HUES48 (cell line): ENCODE measurements around the gene ZNF48.

Experiments used
- H3K27ac ChIP-seq: one replicate; pipeline ENCODE4 v1.7.0; 2013; ENCODE audit warnings: low read depth, low read length, inconsistent platforms
- H3K27me3 ChIP-seq: 2 replicates; pipeline ENCODE4 v1.6.1; 2013; ENCODE audit warnings: mild to moderate bottlenecking, low read length; ENCODE audit not compliant: control insufficient read depth, insufficient read depth
- H3K36me3 ChIP-seq: 2 replicates; pipeline ENCODE4 v1.6.1; 2013; ENCODE audit warnings: low read length; ENCODE audit not compliant: control insufficient read depth, insufficient read depth
- H3K4me1 ChIP-seq: 2 replicates; pipeline ENCODE4 v1.6.1; 2013; ENCODE audit warnings: mild to moderate bottlenecking, low read length; ENCODE audit not compliant: control insufficient read depth, insufficient read depth
- H3K4me3 ChIP-seq: 2 replicates; pipeline ENCODE4 v1.5.1; 2013; ENCODE audit warnings: mild to moderate bottlenecking, low read depth, low read length
- H3K9ac ChIP-seq: 2 replicates; pipeline ENCODE4 v1.6.1; 2013; ENCODE audit warnings: mild to moderate bottlenecking, low read depth, low read length, moderate library complexity
- H3K9me3 ChIP-seq: 2 replicates; pipeline ENCODE4 v1.6.1; 2013; ENCODE audit warnings: low read length; ENCODE audit not compliant: control insufficient read depth, insufficient read depth

ZNF48 gene

DNA sequence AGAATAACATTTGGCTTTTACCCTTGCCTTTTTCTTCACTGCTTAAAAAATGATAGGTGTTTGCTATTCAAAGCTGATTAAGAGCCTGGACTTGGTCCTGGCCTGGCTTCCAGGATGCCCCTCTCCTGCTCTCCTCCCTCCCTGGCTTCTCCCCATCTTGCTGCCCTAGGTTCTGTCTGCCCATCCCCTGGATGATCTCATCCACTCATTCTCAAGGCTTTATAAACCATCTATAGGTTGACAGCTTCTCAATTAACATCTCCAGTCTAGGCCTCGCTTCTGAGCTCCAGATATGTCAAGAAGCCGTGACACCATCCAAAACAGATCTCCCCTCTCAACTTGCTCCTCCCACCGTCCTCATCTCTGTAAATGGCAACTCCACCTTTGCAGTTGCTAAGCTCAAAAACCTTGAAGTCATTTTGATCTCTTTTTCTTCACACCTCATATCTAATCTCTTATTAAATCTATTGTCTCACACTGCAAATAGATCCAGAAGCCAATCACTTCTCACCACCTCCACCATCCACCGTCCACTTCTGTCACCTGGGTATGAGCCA lies 20.9 kb downstream of the ZNF48 start:
- Histone ChIP-seq H3K27ac (no peak overlapping the region), H3K27me3 (no peaks in the 10 kb centered on the region), H3K9ac (no peak overlapping the region), H3K36me3 (peaks cover 43% of the 10 kb centered on the region), H3K4me3 (no peak overlapping the region), H3K4me1 (peaks cover 5% of the 10 kb centered on the region), H3K9me3 (no peaks in the 10 kb centered on the region)

DNA sequence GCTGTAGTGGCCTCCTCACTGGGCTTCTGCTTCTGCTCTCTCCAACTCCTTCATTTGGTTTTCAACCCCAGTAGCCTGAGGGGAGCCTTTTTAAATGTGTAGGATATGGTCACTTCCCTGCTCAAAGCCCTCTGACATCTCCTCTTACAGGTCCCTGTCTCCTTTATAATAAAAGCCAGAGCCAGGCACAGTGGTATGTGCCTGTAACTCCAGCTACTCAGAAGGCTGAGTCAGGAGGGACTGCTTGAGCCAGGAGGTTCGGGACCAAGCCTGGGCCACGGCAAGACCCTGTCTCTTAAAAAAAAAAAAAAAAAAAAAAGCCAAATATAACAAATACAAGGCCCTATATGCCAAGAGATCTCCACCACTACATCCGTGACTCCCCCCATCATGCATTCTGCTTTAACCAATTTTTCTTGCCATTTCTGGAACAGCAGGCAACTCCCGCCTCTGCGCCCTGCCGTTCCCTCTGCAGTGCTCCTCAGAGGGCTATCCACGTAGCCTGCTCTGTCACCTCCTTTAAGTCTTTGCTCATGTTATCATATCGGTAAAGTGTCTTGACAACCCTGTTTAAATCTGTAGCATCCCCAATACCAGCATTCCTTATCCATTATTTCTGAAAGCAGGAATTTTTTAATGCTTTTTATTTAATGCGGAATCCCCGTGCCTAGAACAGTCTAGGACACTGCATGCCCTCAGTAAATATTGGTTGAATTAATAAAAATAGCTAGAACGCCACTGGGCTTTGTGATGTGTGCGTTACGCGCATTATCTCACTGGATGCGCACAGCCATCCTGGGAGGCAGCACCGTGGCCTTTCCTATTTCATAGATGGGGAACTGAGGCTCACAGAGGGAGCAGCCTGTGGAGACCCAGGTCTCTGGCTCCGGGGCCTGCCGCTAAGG lies 21.7 kb downstream of the ZNF48 start:
- H3K9ac ChIP-seq: peak overlapping the region; percentile 39; the same call in 1 of the 2 replicates
- H3K4me3 ChIP-seq: peak overlapping the region; percentile 62
- H3K27ac ChIP-seq: peak overlapping the region; percentile 76
- H3K27me3 ChIP-seq: no peaks in the 10 kb centered on the region
- H3K36me3 ChIP-seq: peaks cover 42% of the 10 kb centered on the region
- H3K4me1 ChIP-seq: peaks cover 5% of the 10 kb centered on the region
- no peaks in the 10 kb centered on the region for H3K9me3 ChIP-seq

DNA sequence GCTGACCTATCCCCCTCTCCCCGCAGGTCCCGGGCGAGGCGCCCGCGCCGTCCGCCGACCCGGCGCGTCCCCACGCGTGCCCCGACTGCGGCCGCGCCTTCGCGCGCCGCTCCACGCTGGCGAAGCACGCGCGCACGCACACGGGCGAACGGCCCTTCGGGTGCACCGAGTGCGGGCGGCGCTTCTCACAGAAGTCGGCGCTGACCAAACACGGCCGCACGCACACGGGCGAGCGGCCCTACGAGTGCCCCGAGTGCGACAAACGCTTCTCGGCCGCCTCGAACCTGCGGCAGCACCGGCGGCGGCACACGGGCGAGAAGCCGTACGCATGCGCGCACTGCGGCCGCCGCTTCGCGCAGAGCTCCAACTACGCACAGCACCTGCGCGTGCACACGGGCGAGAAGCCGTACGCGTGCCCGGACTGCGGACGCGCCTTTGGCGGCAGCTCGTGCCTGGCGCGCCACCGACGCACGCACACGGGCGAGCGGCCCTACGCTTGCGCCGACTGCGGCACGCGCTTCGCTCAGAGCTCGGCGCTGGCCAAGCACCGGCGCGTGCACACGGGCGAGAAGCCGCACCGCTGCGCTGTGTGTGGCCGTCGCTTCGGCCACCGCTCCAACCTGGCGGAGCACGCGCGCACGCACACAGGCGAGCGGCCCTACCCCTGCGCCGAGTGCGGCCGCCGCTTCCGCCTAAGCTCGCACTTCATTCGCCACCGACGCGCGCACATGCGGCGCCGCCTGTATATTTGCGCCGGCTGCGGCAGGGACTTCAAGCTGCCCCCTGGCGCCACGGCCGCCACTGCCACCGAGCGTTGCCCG lies 22.5 kb downstream of the ZNF48 start:
- Histone ChIP-seq H3K27me3 (no peaks in the 10 kb centered on the region), H3K9ac (peak overlapping the region; percentile 39; the same call in 1 of the 2 replicates), H3K4me3 (peak overlapping the region; percentile 62), H3K36me3 (peaks cover 42% of the 10 kb centered on the region), H3K27ac (peak overlapping the region; percentile 76), H3K9me3 (no peaks in the 10 kb centered on the region), H3K4me1 (peaks cover 5% of the 10 kb centered on the region)

DNA sequence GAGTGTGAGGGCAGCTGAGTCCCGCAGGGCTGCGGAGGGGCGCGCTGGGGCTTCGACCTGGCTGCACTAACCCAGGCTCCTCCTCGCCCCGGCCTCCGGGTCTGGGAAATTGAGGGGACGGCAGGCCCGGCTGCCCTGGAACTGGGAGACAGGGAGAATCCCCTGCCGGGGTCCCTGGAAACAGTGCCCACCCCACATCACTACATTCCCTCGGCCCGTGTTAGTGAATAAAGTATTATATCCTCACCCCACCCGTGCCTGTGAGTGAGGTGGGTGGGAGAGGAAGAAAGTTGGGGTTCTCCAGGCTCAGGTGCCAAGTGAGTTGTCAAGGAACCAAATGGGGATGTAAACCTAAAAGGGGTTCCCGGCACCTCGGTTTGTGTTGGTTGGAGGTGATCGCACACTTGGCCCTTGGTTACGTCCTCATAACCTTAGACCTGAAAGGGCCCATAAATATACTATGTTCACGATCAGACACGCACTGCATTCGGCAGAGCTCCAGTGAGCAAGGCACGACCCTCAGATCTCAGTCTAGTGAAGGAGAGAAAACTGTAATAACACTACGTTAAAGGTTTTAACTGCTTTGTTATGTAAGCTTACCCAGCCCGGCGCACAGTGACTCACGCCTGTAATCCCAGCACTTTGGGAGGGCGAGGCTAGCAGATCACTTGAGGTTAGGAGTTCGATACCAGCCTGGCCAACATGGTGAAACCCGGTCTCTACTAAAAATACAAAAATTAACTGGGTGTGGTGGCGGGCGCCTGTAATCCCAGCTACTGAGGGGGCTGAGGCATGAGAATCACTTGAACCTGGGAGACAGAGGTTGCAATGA lies 23.3 kb downstream of the ZNF48 start:
- Histone ChIP-seq H3K9ac (no peak overlapping the region; the same call in 1 of the 2 replicates), H3K27ac (peak overlapping the region; percentile 76), H3K27me3 (no peaks in the 10 kb centered on the region), H3K4me3 (peak overlapping the region; percentile 62), H3K4me1 (peaks cover 5% of the 10 kb centered on the region), H3K36me3 (peaks cover 38% of the 10 kb centered on the region), H3K9me3 (no peaks in the 10 kb centered on the region)

DNA sequence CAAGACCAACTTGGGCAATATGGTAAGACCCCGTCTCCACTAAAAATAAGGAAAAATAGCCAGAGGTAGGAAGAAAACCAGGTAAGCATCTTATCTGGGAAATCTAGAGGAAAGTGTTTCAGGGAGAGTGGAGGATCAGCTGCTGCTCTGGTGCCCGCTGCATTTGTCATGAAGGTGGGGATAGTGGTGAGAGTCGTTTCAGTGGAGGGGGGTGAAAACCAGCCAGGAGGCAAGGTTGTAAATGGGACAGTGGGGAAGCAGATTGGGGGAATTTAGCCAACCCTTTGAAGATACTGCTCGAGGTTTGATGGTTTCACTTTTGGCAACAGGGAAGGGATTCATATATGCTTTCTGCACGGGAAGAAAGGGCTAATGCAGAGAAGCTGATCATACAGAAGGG lies 25.8 kb downstream of the ZNF48 start:
- Histone ChIP-seq H3K27ac (no peak overlapping the region), H3K4me3 (no peak overlapping the region), H3K27me3 (no peaks in the 10 kb centered on the region), H3K36me3 (peaks cover 47% of the 10 kb centered on the region), H3K9me3 (no peaks in the 10 kb centered on the region), H3K4me1 (peaks cover 5% of the 10 kb centered on the region), H3K9ac (no peak overlapping the region)

DNA sequence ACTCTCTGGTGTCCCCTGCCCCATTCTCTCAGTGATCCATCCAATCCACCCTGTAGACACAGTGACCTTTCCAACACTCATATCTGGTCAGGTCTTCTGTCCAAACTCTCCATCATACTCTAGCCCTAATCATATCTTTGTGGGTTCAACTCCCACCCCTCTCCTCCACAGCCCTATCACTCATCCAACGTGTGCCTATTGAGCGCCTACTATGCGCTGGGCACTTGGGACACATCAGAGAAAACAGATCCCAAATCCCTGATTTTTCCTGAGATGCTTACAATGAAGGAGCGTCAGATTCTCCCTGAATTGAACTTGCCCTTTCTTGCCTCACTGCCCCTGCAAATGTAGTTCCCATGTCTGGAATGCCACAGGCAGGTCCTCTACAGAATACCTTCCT lies 32.8 kb downstream of the ZNF48 start:
- Histone ChIP-seq H3K4me3 (no peak overlapping the region), H3K9ac (no peak overlapping the region), H3K27ac (no peak overlapping the region)

DNA sequence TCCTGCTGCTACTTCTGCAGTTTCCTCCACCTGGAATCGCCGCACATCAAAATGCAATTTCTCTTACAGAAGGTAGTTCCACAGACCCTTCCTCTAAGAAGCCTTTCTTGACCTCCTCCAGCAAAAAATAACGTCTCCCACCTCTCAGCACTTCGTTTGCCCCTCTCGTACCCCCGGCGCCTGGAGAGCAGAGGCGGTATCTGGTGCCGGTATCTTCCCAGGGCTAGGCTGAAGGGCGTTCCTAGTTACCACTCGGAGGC lies 34.1 kb downstream of the ZNF48 start:
- peak overlapping the region; percentile 39 for H3K9ac ChIP-seq
- H3K27me3 ChIP-seq: no peaks in the 10 kb centered on the region
- H3K36me3 ChIP-seq: peaks cover 23% of the 10 kb centered on the region
- peak overlapping the region; percentile 77 for H3K4me3 ChIP-seq
- peak overlapping the region; percentile 16 for H3K27ac ChIP-seq
- peaks cover 5% of the 10 kb centered on the region; the same call in 1 of the 2 replicates for H3K4me1 ChIP-seq
- no peaks in the 10 kb centered on the region for H3K9me3 ChIP-seq

More for the DNA sequence above, 32.8 kb downstream of the ZNF48 start:
- H3K36me3 ChIP-seq: peaks cover 34% of the 10 kb centered on the region
- peaks cover 5% of the 10 kb centered on the region; the same call in 1 of the 2 replicates for H3K4me1 ChIP-seq
- H3K9me3 ChIP-seq: no peaks in the 10 kb centered on the region
- no peaks in the 10 kb centered on the region for H3K27me3 ChIP-seq

DNA sequence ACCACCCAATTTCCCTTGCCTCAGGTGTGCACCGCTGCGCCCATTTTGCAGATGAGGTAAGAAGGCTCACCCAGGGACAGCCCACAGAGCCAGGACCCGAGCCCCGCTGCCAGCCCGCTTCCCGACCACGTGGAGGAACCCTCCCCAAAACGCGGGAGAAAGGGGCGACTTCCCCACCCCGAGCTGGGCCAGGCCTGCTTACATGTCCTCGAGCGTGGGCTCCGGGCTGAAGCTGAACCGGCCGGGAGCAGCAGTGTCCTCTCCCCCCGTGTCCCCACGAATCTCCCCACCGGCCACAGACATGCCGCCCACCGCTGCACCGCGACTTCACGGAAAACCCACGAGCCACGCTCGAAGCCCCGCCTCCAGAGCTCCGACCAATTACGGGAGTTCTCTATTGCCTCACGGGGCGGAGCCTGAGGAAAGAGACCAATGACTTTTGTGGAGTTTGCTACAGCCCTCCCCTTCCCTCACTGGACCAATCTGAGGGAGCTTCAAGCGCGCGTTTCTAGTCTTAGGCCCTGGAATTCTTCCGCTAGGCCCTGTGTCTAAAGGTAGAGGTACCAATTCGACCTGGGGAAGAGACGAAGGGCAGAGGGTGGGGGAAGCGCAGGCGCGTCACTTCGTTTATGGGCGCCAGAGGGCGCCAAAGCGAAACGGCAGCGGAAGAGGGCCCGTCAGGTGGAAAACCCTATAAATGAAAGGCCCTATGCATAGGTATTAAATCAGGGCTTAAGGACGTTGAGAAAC lies 34.6 kb downstream of the ZNF48 start, which contains the start of gene DCTPP1:
TSS of gene DCTPP1 (minus strand) at position 353 of the 750 bp plus-strand sequence. CDS start at position 303, 50 bp downstream.
- Histone ChIP-seq H3K4me1 (peaks cover 5% of the 10 kb centered on the region; the same call in 1 of the 2 replicates), H3K9me3 (no peaks in the 10 kb centered on the region), H3K27ac (peak within 1 kb of the TSS; percentile 16), H3K36me3 (peaks cover 18% of the 10 kb centered on the region), H3K27me3 (no peaks in the 10 kb centered on the region), H3K4me3 (peak within 1 kb of the TSS; percentile 77), H3K9ac (peak within 1 kb of the TSS; percentile 39)

DNA sequence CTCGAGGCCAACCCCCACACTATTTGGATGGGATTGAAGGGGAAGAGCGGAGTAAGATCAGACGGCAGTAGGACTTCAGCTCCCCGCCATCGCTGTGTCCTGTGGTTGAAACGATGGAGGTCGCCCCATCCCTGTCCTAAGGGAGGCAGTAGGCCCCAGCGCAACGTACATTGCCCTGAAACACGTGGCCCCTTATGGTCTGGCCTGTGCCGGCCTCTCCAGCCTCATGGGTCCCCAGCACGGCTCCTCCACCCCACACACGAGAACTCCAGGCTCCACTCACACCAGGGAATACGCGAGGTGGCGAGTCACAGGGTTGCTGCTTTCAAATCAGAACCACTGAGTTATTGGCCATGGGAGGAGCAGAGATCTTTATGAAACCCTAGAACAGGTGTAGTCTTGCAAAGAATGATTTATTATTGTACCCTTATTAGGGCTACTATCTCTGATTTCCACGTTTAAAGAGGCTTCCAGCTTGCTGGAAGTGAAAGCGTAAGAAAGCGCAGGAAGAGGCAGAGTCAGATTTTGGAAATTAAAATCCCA lies 35.3 kb downstream of the ZNF48 start:
- Histone ChIP-seq H3K27me3 (no peaks in the 10 kb centered on the region), H3K27ac (no peak overlapping the region), H3K36me3 (peaks cover 17% of the 10 kb centered on the region), H3K4me1 (peaks cover 5% of the 10 kb centered on the region; the same call in 1 of the 2 replicates), H3K9ac (peak overlapping the region; percentile 25), H3K9me3 (no peaks in the 10 kb centered on the region), H3K4me3 (peak overlapping the region; percentile 33; the same call in 1 of the 2 replicates)
